CD14-positive monocyte (primary cell): ENCODE results near the gene KCNA1. TPM values are rescaled to one million over a fixed set of nuclear protein-coding genes. Genes with fewer than 3 reads are reported as not detected.
A peak's percentile ranks its signal among the peaks of the same experiment; 100 is the strongest.

Experiments used
- DNase-seq, 3 donors: peaks; one replicate each; pipeline ENCODE4 v3.0.0-alpha.2; 2011 to 2022
- H2AFZ ChIP-seq: 2 replicates; pipeline ENCODE4 v1.6.0; 2012; ENCODE audit warnings: mild to moderate bottlenecking, low read depth, low read length, inconsistent platforms; ENCODE audit not compliant: insufficient read depth, poor library complexity, severe bottlenecking
- H3K27ac ChIP-seq, 2 donors: 1 replicate in 1 of 2; 2 replicates in 1 of 2; pipeline ENCODE4 v1.5.1; 2012 to 2013; ENCODE audit warnings: low read length in 2 of 2, control low read depth in 1 of 2, inconsistent platforms in 1 of 2, low read depth in 1 of 2, mild to moderate bottlenecking in 1 of 2
- H3K27me3 ChIP-seq, 2 donors: one replicate each; pipeline versions ENCODE4 v1.6.0 to v1.6.1; 2011 to 2013; ENCODE audit warnings: low read length in 2 of 2; ENCODE audit not compliant: control insufficient read depth in 2 of 2, insufficient read depth in 2 of 2
- H3K36me3 ChIP-seq, 2 donors: replicated peaks in 1 of 2; 1 replicate in 1 of 2; 2 replicates in 1 of 2; pipeline versions ENCODE4 v1.5.1 to v1.6.1; 2012 to 2013; ENCODE audit warnings: low read length in 2 of 2, control low read depth in 1 of 2, inconsistent platforms in 1 of 2, mild to moderate bottlenecking in 1 of 2; ENCODE audit not compliant: insufficient read depth in 2 of 2, control insufficient read depth in 1 of 2
- H3K4me1 ChIP-seq, 2 donors: 1 replicate in 1 of 2; 2 replicates in 1 of 2; pipeline versions ENCODE4 v1.5.1 to v1.6.1; 2012 to 2013; ENCODE audit warnings: low read length in 2 of 2, control low read depth in 1 of 2, inconsistent platforms in 1 of 2, mild to moderate bottlenecking in 1 of 2, moderate library complexity in 1 of 2; ENCODE audit not compliant: insufficient read depth in 2 of 2, control insufficient read depth in 1 of 2
- H3K4me2 ChIP-seq: replicated peaks from 2 replicates; pipeline ENCODE3; 2012; ENCODE audit warnings: low read length, moderate library complexity, mild to moderate bottlenecking; ENCODE audit not compliant: poor library complexity, severe bottlenecking; ENCODE audit errors: extremely low read depth
- H3K4me3 ChIP-seq, 3 experiments: fragments of 200-600 bp in 1 of 3; sonication (generic) in 1 of 3; replicated peaks in 1 of 3; 1 replicate in 2 of 3; 2 replicates in 1 of 3; pipeline ENCODE4 v1.5.1; 2011 to 2013; ENCODE audit warnings: low read length in 3 of 3, mild to moderate bottlenecking in 3 of 3, control low read depth in 2 of 3, low read depth in 2 of 3, inconsistent platforms in 1 of 3, moderate library complexity in 1 of 3
- H3K79me2 ChIP-seq: 2 replicates; pipeline ENCODE4 v1.6.0; 2012; ENCODE audit warnings: mild to moderate bottlenecking, control low read depth, inconsistent platforms, low read length, moderate library complexity; ENCODE audit not compliant: insufficient read depth
- H3K9ac ChIP-seq: 2 replicates; pipeline ENCODE4 v1.6.0; 2017; ENCODE audit warnings: low read length, mild to moderate bottlenecking; ENCODE audit not compliant: insufficient read depth, poor library complexity, severe bottlenecking
- H3K9me3 ChIP-seq, 2 donors: replicated peaks in 1 of 2; 1 replicate in 1 of 2; 2 replicates in 1 of 2; pipeline versions ENCODE4 v1.5.1 to v1.6.1; 2012 to 2013; ENCODE audit warnings: low read length in 2 of 2, control low read depth in 1 of 2; ENCODE audit not compliant: control insufficient read depth in 1 of 2, insufficient read depth in 1 of 2
- H4K20me1 ChIP-seq: 2 replicates; pipeline ENCODE4 v1.6.0; 2012; ENCODE audit warnings: mild to moderate bottlenecking, low read length, control low read depth, moderate library complexity; ENCODE audit not compliant: insufficient read depth
- H3K27ac Mint-ChIP-seq, 7 donors: one replicate each; pipeline ENCODE4 v1.8.0; 2020; ENCODE audit warnings: mild to moderate bottlenecking in 7 of 7, mixed read lengths in 7 of 7, moderate library complexity in 6 of 7, inconsistent platforms in 2 of 7
- H3K27me3 Mint-ChIP-seq, 3 donors: one replicate each; pipeline ENCODE4 v1.8.0; 2021 to 2022; ENCODE audit warnings: low read depth in 3 of 3, mild to moderate bottlenecking in 3 of 3, mixed read lengths in 3 of 3, moderate library complexity in 3 of 3, inconsistent platforms in 1 of 3
- H3K36me3 Mint-ChIP-seq, 2 donors: one replicate each; pipeline ENCODE4 v1.8.0; 2020; ENCODE audit warnings: mixed read lengths in 2 of 2, inconsistent platforms in 1 of 2, mild to moderate bottlenecking in 1 of 2
- H3K4me1 Mint-ChIP-seq: one replicate; pipeline ENCODE4 v1.8.0; 2020; ENCODE audit warnings: mild to moderate bottlenecking, mixed read lengths
- H3K4me3 Mint-ChIP-seq, 2 donors: one replicate each; pipeline ENCODE4 v1.8.0; 2020; ENCODE audit warnings: mild to moderate bottlenecking in 2 of 2, mixed read lengths in 2 of 2, moderate library complexity in 1 of 2
- H3K9me3 Mint-ChIP-seq, 7 donors: one replicate each; pipeline ENCODE4 v1.8.0; 2020 to 2022; ENCODE audit warnings: mixed read lengths in 7 of 7, mild to moderate bottlenecking in 6 of 7, moderate library complexity in 6 of 7, inconsistent platforms in 2 of 7
- CTCF ChIP-seq: fragments of 200-600 bp; IDR thresholded peaks from one replicate; pipeline ENCODE4 v1.8.0; 2022; ENCODE audit warnings: antibody characterized with exemption, mild to moderate bottlenecking
- WGBS: methylation state at CpG from one replicate; pipeline ENCODE4 v1.1.5; 2013; ENCODE audit warnings: missing lambda C conversion rate; ENCODE audit not compliant: insufficient coverage; 5-methylcytosine and 5-hydroxymethylcytosine counted together
- intact Hi-C, 2 donors: fragments of 100-400 bp; cut with micrococcal nuclease; formaldehyde crosslinking; loops; one replicate each; pipeline versions ENCODE4 v1.15.0 to v1.15.1; 2023
- polyA plus RNA-seq, 3 donors: library from polyadenylated mRNA; depleted of rRNA in 1 of 3; unstranded in 2 of 3; stranded (reverse) in 1 of 3; fragments of 300-500 nt in 2 of 3; fragments of >200 nt in 1 of 3; fragmentation: Illumina TruSeq in 2 of 3; gene quantifications; 1 replicate in 2 of 3; 2 replicates in 1 of 3; pipeline ENCODE4 v1.2.3, GENCODE V29; 2012 to 2021

Gene KCNA1
- polyA plus RNA-seq, 3 donors = not detected

DNA sequence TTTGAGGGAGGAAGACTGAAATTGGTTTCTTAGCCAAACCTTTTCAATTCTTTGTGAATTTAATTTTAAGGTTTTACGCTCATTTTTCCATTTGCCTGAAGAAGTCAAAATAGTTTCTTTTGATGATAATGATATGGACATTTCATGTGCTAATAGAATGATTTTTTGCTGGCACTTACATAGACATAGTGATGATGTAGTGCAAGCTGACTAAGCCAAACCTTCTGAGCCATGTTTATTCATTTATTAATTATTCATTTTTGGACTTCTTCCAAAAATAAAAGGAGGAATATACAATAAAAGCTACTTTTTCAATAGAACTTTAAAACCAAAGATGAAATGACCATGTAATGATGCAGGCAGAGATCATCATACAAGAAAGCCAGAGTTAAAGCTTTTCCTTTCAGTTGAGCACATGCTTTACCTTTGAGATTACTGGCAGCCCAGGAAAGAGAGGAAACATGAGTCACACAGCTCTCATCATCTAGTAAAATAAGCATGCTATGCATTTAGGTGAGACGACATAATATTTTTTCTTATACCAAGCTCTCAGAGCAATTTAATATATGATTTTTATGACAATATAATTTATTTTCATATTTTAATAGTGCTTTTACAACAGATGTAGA, 24.8 kb downstream of the KCNA1 start:
- H3K79me2 ChIP-seq = no peaks in the 10 kb centered on the region
- no peak for TF ChIP-seq CTCF
- H3K4me2 ChIP-seq = no peak overlapping the region
- no CpG with 5 or more reads among the region's 2 CpGs for WGBS
- H3K9me3 ChIP-seq = no peaks in the 10 kb centered on the region
- H3K27ac ChIP-seq = no peak overlapping the region
- H3K4me1 Mint-ChIP-seq = no peaks in the 10 kb centered on the region
- no peak overlapping the region for H3K27ac Mint-ChIP-seq
- H3K27me3 ChIP-seq = peaks cover 0 to 4% of the 10 kb centered on the region in 2 donors
- intact Hi-C loops = no loop called here
- H3K36me3 ChIP-seq = no peaks in the 10 kb centered on the region
- no peak overlapping the region for H3K9ac ChIP-seq
- H3K36me3 Mint-ChIP-seq = no peaks in the 10 kb centered on the region
- no peak for DNase-seq
- no peaks in the 10 kb centered on the region for H3K4me1 ChIP-seq
- H3K4me3 ChIP-seq = no peak overlapping the region
- peak overlapping the region in 1 of 2 donors; percentile 27 for H3K4me3 Mint-ChIP-seq
- peaks cover 3 to 8% (median 5%) of the 10 kb centered on the region in 3 donors for H3K27me3 Mint-ChIP-seq
- H2AFZ ChIP-seq = no peak overlapping the region
- no peaks in the 10 kb centered on the region for H4K20me1 ChIP-seq
- peaks cover 0 to 3% (median 0%) of the 10 kb centered on the region in 7 donors for H3K9me3 Mint-ChIP-seq

- WGBS = 90% methylated on average over 7 of the region's 7 CpGs
- intact Hi-C loops = no loop called here
- H3K4me3 Mint-ChIP-seq = no peak overlapping the region
- Histone ChIP-seq H3K27ac (no peak overlapping the region), H3K9me3 (no peaks in the 10 kb centered on the region), H3K36me3 (no peaks in the 10 kb centered on the region), H3K4me1 (no peaks in the 10 kb centered on the region), H3K27me3 (peaks cover 0 to 2% of the 10 kb centered on the region in 2 donors), H3K9ac (no peak overlapping the region), H3K4me2 (no peak overlapping the region), H3K4me3 (no peak overlapping the region), H4K20me1 (no peaks in the 10 kb centered on the region), H2AFZ (no peak overlapping the region), H3K79me2 (no peaks in the 10 kb centered on the region)
- H3K27me3 Mint-ChIP-seq = peaks cover 1 to 8% (median 5%) of the 10 kb centered on the region in 3 donors
- DNase-seq = no peak
- H3K4me1 Mint-ChIP-seq = peaks cover 3% of the 10 kb centered on the region
- no peaks in the 10 kb centered on the region for H3K9me3 Mint-ChIP-seq
- no peaks in the 10 kb centered on the region for H3K36me3 Mint-ChIP-seq
- TF ChIP-seq CTCF = no peak
- H3K27ac Mint-ChIP-seq = no peak overlapping the region
These were observed 29.2 kb downstream of the KCNA1 start for GRCh38 chr12:4938900-4939299.
